GM21723 (cell line): ENCODE measurements around the gene PODXL2.
A peak's percentile ranks its signal among the peaks of the same experiment; 100 is the strongest.

Source experiments
- ATAC-seq: cut with Tn5 transposase; IDR thresholded peaks from one replicate; pipeline ENCODE4 v1.9.1; 2021; ENCODE audit warnings: mild to moderate bottlenecking, moderate library complexity; ENCODE audit not compliant: unreplicated experiment

The PODXL2 gene

GRCh38 chr3:127628426-127628787, 578 bp upstream of the PODXL2 start:
- ATAC-seq: no peak

- ATAC-seq: peak; percentile 21
Measured at GRCh38 chr3:127629467-127630403, 750 bp downstream of the PODXL2 start.

- ATAC-seq: no peak
Measured at GRCh38 chr3:127630811-127631714, 2.1 kb downstream of the PODXL2 start.

- no peak for ATAC-seq
Measured at GRCh38 chr3:127632035-127632820, 3.2 kb downstream of the PODXL2 start.

- no peak for ATAC-seq
Measured at GRCh38 chr3:127634653-127635052, 5.7 kb downstream of the PODXL2 start.

GRCh38 chr3:127637546-127637945, 8.6 kb downstream of the PODXL2 start:
- ATAC-seq: no peak

GRCh38 chr3:127637971-127638370, 9.0 kb downstream of the PODXL2 start:
- no peak for ATAC-seq

GRCh38 chr3:127639173-127640041, 10.4 kb downstream of the PODXL2 start:
- no peak for ATAC-seq

- ATAC-seq: no peak
Measured at GRCh38 chr3:127640042-127640355, 11.0 kb downstream of the PODXL2 start.

- no peak for ATAC-seq
Measured at GRCh38 chr3:127644641-127645370, 15.8 kb downstream of the PODXL2 start.

GRCh38 chr3:127645371-127646015, 16.5 kb downstream of the PODXL2 start:
- no peak for ATAC-seq

- no peak for ATAC-seq
Measured at GRCh38 chr3:127646501-127647046, 17.6 kb downstream of the PODXL2 start.

GRCh38 chr3:127647166-127647844, 18.3 kb downstream of the PODXL2 start:
- ATAC-seq: no peak

GRCh38 chr3:127647845-127648204, 18.8 kb downstream of the PODXL2 start:
- ATAC-seq: no peak

GRCh38 chr3:127650236-127650635, 21.3 kb downstream of the PODXL2 start:
- ATAC-seq: no peak

- ATAC-seq: no peak
Measured at GRCh38 chr3:127651516-127652172, 22.7 kb downstream of the PODXL2 start.

- ATAC-seq: no peak
Measured at GRCh38 chr3:127652246-127652995, 23.4 kb downstream of the PODXL2 start.
